GM21529 (cell line): Measurements from ENCODE around the gene ATP8A2.
"Not testable (repeated sequence)": the region's sequence is repeated elsewhere in the genome, so short reads cannot be mapped to it uniquely, and the experiment has no call there.

Source experiments
- ATAC-seq: cut with Tn5 transposase; IDR thresholded peaks from one replicate; pipeline ENCODE4 v1.9.1; 2021; ENCODE audit not compliant: unreplicated experiment

Gene ATP8A2

GRCh38 chr13:25761041-25761440, 389.3 kb downstream of the ATP8A2 start:
- no peak for ATAC-seq

GRCh38 chr13:25762281-25762680, 390.5 kb downstream of the ATP8A2 start:
- no peak for ATAC-seq

GRCh38 chr13:25762795-25763377, 391.1 kb downstream of the ATP8A2 start:
- no peak for ATAC-seq

- ATAC-seq: no peak
These were observed 392.6 kb downstream of the ATP8A2 start for GRCh38 chr13:25764378-25764777.

- ATAC-seq: no peak
These were observed 393.5 kb downstream of the ATP8A2 start for GRCh38 chr13:25765266-25765665.

GRCh38 chr13:25766576-25766975, 394.8 kb downstream of the ATP8A2 start:
- no peak for ATAC-seq

GRCh38 chr13:25766991-25767390, 395.2 kb downstream of the ATP8A2 start:
- no peak for ATAC-seq

GRCh38 chr13:25768376-25768775, 396.6 kb downstream of the ATP8A2 start:
- no peak for ATAC-seq

- no peak for ATAC-seq
These were observed 397.1 kb downstream of the ATP8A2 start for GRCh38 chr13:25768838-25769237.

- ATAC-seq: no peak
These were observed 398.8 kb downstream of the ATP8A2 start for GRCh38 chr13:25770601-25771000.

- ATAC-seq: no peak
These were observed 399.4 kb downstream of the ATP8A2 start for GRCh38 chr13:25771202-25771601.

GRCh38 chr13:25771641-25772478, 400.1 kb downstream of the ATP8A2 start:
- no peak for ATAC-seq

GRCh38 chr13:25772534-25772933, 400.8 kb downstream of the ATP8A2 start:
- ATAC-seq: not testable (repeated sequence)

GRCh38 chr13:25774056-25774455, 402.3 kb downstream of the ATP8A2 start:
- not testable (repeated sequence) for ATAC-seq

GRCh38 chr13:25775275-25775674, 403.5 kb downstream of the ATP8A2 start:
- ATAC-seq: no peak

- ATAC-seq: no peak
These were observed 404.2 kb downstream of the ATP8A2 start for GRCh38 chr13:25775986-25776385.

GRCh38 chr13:25776722-25777121, 404.9 kb downstream of the ATP8A2 start:
- no peak for ATAC-seq

- no peak for ATAC-seq
These were observed 405.7 kb downstream of the ATP8A2 start for GRCh38 chr13:25777509-25777908.

- ATAC-seq: no peak
These were observed 406.6 kb downstream of the ATP8A2 start for GRCh38 chr13:25778365-25778764.

GRCh38 chr13:25778808-25779305, 407.1 kb downstream of the ATP8A2 start:
- ATAC-seq: no peak

- no peak for ATAC-seq
These were observed 411.3 kb downstream of the ATP8A2 start for GRCh38 chr13:25783076-25783475.

GRCh38 chr13:25783601-25784024, 411.8 kb downstream of the ATP8A2 start:
- ATAC-seq: no peak
